ENCODE data around the gene RAD51D. TPM values are rescaled to one million over a fixed set of nuclear protein-coding genes. Genes with fewer than 3 reads are reported as not detected.

The RAD51D gene
- total and polyA plus RNA-seq, 2 donors (not counting 3 experiments of a cell fraction or from before 2014, with no cell fraction given) = 15.5 to 27.9 TPM

- Histone ChIP-seq H3K4me2 (ENCODE audit: insufficient read depth, low read length) (no peak overlapping the region), H3K4me3 (replicated peaks in 1 of 3; ENCODE audit: insufficient read depth in 1 of 3, low read depth in 1 of 3, low read length in 3 of 3) (no peak overlapping the region), H4K20me1 (replicated peaks; ENCODE audit: control insufficient read depth, extremely low read depth, insufficient read depth, low read length) (no peaks in the 10 kb centered on the region), H3K9ac (replicated peaks; ENCODE audit: extremely low read depth, insufficient read depth, low read length) (no peak overlapping the region), H3K36me3 (ENCODE audit: control insufficient read depth in 2 of 2, extremely low read depth in 1 of 2, insufficient read depth in 2 of 2, low read length in 2 of 2) (peaks cover 0 to 14% of the 10 kb centered on the region in 2 experiments), H3K9me1 (replicated peaks; ENCODE audit: control insufficient read depth, extremely low read depth, insufficient read depth, low read length) (no peaks in the 10 kb centered on the region), H3K27me3 (ENCODE audit: control insufficient read depth in 2 of 2, insufficient read depth in 2 of 2, low read length in 2 of 2) (no peaks in the 10 kb centered on the region), H3K79me2 (ENCODE audit: control insufficient read depth, insufficient read depth, low read length) (no peaks in the 10 kb centered on the region), H3K4me1 (ENCODE audit: control insufficient read depth, extremely low read depth, insufficient read depth, low read length) (no peaks in the 10 kb centered on the region), H3K27ac (ENCODE audit: insufficient read depth, low read depth, low read length) (no peak overlapping the region), H2AFZ (ENCODE audit: low read depth, low read length) (no peak overlapping the region), H3K9me3 (replicated peaks; ENCODE audit: control insufficient read depth, insufficient read depth, low read length) (no peaks in the 10 kb centered on the region)
- DNase-seq (ENCODE audit: low read depth, low spot score) (no peak), FAIRE-seq (no peak)
- intact Hi-C loops (cut with micrococcal nuclease) (no loop called here), dilution Hi-C loops (cut with MboI; ENCODE audit: extremely low pct_ligation_motif_present, low sequenced_read_pairs) (no loop called here)
- no TSS peak for BruUV-seq (replicated peaks)
- TF ChIP-seq POLR2AphosphoS5 (IDR thresholded peaks at IDR 0.05; ENCODE audit: insufficient read depth, low read depth, low read length) = no peak
- TF ChIP-seq GATA2 (IDR thresholded peaks at IDR 0.05; ENCODE audit: insufficient read depth, insufficient read length, low read depth, low read length) = no peak
- TF ChIP-seq JUN (IDR thresholded peaks at IDR 0.05; ENCODE audit: borderline replicate concordance, insufficient read depth, insufficient read length, low read depth) = no peak
- TF ChIP-seq MAX (IDR thresholded peaks at IDR 0.05; ENCODE audit: insufficient read depth, insufficient read length) = no peak
- TF ChIP-seq FOS (IDR thresholded peaks at IDR 0.05; ENCODE audit: borderline replicate concordance, insufficient read depth, low read length) = no peak
- TF ChIP-seq POLR2A (IDR thresholded peaks at IDR 0.05; ENCODE audit: low read depth, low read length) = no peak
- TF ChIP-seq MYC (IDR thresholded peaks at IDR 0.05; ENCODE audit: low read depth, low read length) = no peak
- TF ChIP-seq EZH2 (IDR thresholded peaks at IDR 0.05; ENCODE audit: borderline replicate concordance, low read depth, low read length, severe bottlenecking) = no peak
- no peak for TF ChIP-seq CTCF (IDR thresholded peaks at IDR 0.05; ENCODE audit: extremely low read depth in 1 of 2, insufficient read depth in 1 of 2, low read depth in 1 of 2, low read length in 2 of 2)
- CTCF ChIA-PET = interaction anchor here (0.8 to 1.7 kb wide), 2 partner anchors 13 to 585 kb away, joined by 3 to 6 read pairs; no protein-coding TSS in a partner anchor
- POLR2A ChIA-PET = no interaction called here
Measured at GRCh38 chr17:35127751-35128514, 8.3 kb upstream of the RAD51D start.

All from endothelial cell of umbilical vein (primary cell).